ENCODE measurements around the gene CARD19.
A peak's percentile ranks its signal among the peaks of the same experiment; 100 is the strongest.

Gene CARD19

GRCh38 chr9:93066978-93067603, 28.9 kb upstream of the CARD19 start:
- FAIRE-seq (no peak), DNase-seq (ENCODE audit: insufficient read length) (no peak)
- no peak for TF ChIP-seq POLR2A (IDR thresholded peaks at IDR 0.05; ENCODE audit: low read depth, low read length)
- TF ChIP-seq POLR2AphosphoS5 (IDR thresholded peaks at IDR 0.05; ENCODE audit: low read depth, low read length): no peak
- TF ChIP-seq TAF1 (IDR thresholded peaks at IDR 0.05; ENCODE audit: borderline replicate concordance, low read depth, low read length): no peak

GRCh38 chr9:93068956-93069355, 27.1 kb upstream of the CARD19 start:
- TF ChIP-seq POLR2A (IDR thresholded peaks at IDR 0.05; ENCODE audit: low read depth, low read length): no peak
- no peak for FAIRE-seq

GRCh38 chr9:93071464-93071863, 24.6 kb upstream of the CARD19 start:
- TF ChIP-seq POLR2AphosphoS5 (IDR thresholded peaks at IDR 0.05; ENCODE audit: low read depth, low read length) (no peak), TAF1 (IDR thresholded peaks at IDR 0.05; ENCODE audit: borderline replicate concordance, low read depth, low read length) (no peak), POLR2A (IDR thresholded peaks at IDR 0.05; ENCODE audit: low read depth, low read length) (no peak)
- DNase-seq (ENCODE audit: insufficient read length) (no peak), FAIRE-seq (peak; percentile 24)

More at GRCh38 chr9:93068956-93069355, 27.1 kb upstream of the CARD19 start:
- DNase-seq (ENCODE audit: insufficient read length): no peak

- FAIRE-seq: no peak
- no peak for DNase-seq (ENCODE audit: insufficient read length)
- TF ChIP-seq POLR2AphosphoS5 (IDR thresholded peaks at IDR 0.05; ENCODE audit: low read depth, low read length): no peak
- TF ChIP-seq POLR2A (IDR thresholded peaks at IDR 0.05; ENCODE audit: low read depth, low read length): no peak
- TF ChIP-seq TAF1 (IDR thresholded peaks at IDR 0.05; ENCODE audit: borderline replicate concordance, low read depth, low read length): no peak
Measured at GRCh38 chr9:93072383-93072795, 23.6 kb upstream of the CARD19 start.

GRCh38 chr9:93076101-93076791, 19.8 kb upstream of the CARD19 start:
- TF ChIP-seq POLR2AphosphoS5 (IDR thresholded peaks at IDR 0.05; ENCODE audit: low read depth, low read length) (no peak), POLR2A (IDR thresholded peaks at IDR 0.05; ENCODE audit: low read depth, low read length) (no peak)
- DNase-seq (ENCODE audit: insufficient read length) (no peak), FAIRE-seq (no peak)

GRCh38 chr9:93076792-93077128, 19.3 kb upstream of the CARD19 start:
- FAIRE-seq (no peak), DNase-seq (ENCODE audit: insufficient read length) (no peak)
- no peak for TF ChIP-seq POLR2A (IDR thresholded peaks at IDR 0.05; ENCODE audit: low read depth, low read length)

- peak; percentile 14 for FAIRE-seq
- DNase-seq (ENCODE audit: insufficient read length): no peak
- TF ChIP-seq POLR2AphosphoS5 (IDR thresholded peaks at IDR 0.05; ENCODE audit: low read depth, low read length) (no peak), TAF1 (IDR thresholded peaks at IDR 0.05; ENCODE audit: borderline replicate concordance, low read depth, low read length) (no peak), POLR2A (IDR thresholded peaks at IDR 0.05; ENCODE audit: low read depth, low read length) (no peak)
Measured at GRCh38 chr9:93077367-93077766, 18.6 kb upstream of the CARD19 start.

- FAIRE-seq: no peak
- TF ChIP-seq POLR2A (IDR thresholded peaks at IDR 0.05; ENCODE audit: low read depth, low read length): no peak
- no peak for TF ChIP-seq POLR2AphosphoS5 (IDR thresholded peaks at IDR 0.05; ENCODE audit: low read depth, low read length)
- no peak for TF ChIP-seq TAF1 (IDR thresholded peaks at IDR 0.05; ENCODE audit: borderline replicate concordance, low read depth, low read length)
- no peak for DNase-seq (ENCODE audit: insufficient read length)
Measured at GRCh38 chr9:93077811-93078210, 18.2 kb upstream of the CARD19 start.

- FAIRE-seq (no peak), DNase-seq (ENCODE audit: insufficient read length) (no peak)
- TF ChIP-seq POLR2AphosphoS5 (IDR thresholded peaks at IDR 0.05; ENCODE audit: low read depth, low read length): no peak
- TF ChIP-seq POLR2A (IDR thresholded peaks at IDR 0.05; ENCODE audit: low read depth, low read length): no peak
- TF ChIP-seq TAF1 (IDR thresholded peaks at IDR 0.05; ENCODE audit: borderline replicate concordance, low read depth, low read length): no peak
Measured at GRCh38 chr9:93079371-93079770, 16.6 kb upstream of the CARD19 start.

- TF ChIP-seq POLR2A (IDR thresholded peaks at IDR 0.05; ENCODE audit: low read depth, low read length) (no peak), TAF1 (IDR thresholded peaks at IDR 0.05; ENCODE audit: borderline replicate concordance, low read depth, low read length) (no peak), POLR2AphosphoS5 (IDR thresholded peaks at IDR 0.05; ENCODE audit: low read depth, low read length) (no peak)
- FAIRE-seq (no peak), DNase-seq (ENCODE audit: insufficient read length) (no peak)
Measured at GRCh38 chr9:93080406-93080805, 15.6 kb upstream of the CARD19 start.

GRCh38 chr9:93081081-93081529, 14.9 kb upstream of the CARD19 start:
- TF ChIP-seq TAF1 (IDR thresholded peaks at IDR 0.05; ENCODE audit: borderline replicate concordance, low read depth, low read length): no peak
- no peak for TF ChIP-seq POLR2AphosphoS5 (IDR thresholded peaks at IDR 0.05; ENCODE audit: low read depth, low read length)
- TF ChIP-seq POLR2A (IDR thresholded peaks at IDR 0.05; ENCODE audit: low read depth, low read length): no peak
- no peak for DNase-seq (ENCODE audit: insufficient read length)
- FAIRE-seq: no peak

GRCh38 chr9:93081931-93082330, 14.1 kb upstream of the CARD19 start:
- no peak for TF ChIP-seq POLR2A (IDR thresholded peaks at IDR 0.05; ENCODE audit: low read depth, low read length)
- TF ChIP-seq TAF1 (IDR thresholded peaks at IDR 0.05; ENCODE audit: borderline replicate concordance, low read depth, low read length): no peak
- TF ChIP-seq POLR2AphosphoS5 (IDR thresholded peaks at IDR 0.05; ENCODE audit: low read depth, low read length): no peak
- FAIRE-seq (no peak), DNase-seq (ENCODE audit: insufficient read length) (no peak)
